Neural cell (in vitro differentiated cells): ENCODE results near the gene ELOB. TPM values are rescaled to one million over a fixed set of nuclear protein-coding genes. Genes with fewer than 3 reads are reported as not detected.

ENCODE experiments used
- H2AFZ ChIP-seq: fragments of 200-600, 300-800 bp; sonication (generic), shearing (Covaris generic); 2 replicates; pipeline ENCODE4 v1.6.0; 2014; ENCODE audit warnings: low read depth, mild to moderate bottlenecking, antibody characterized with exemption, low read length, moderate library complexity
- H3F3A ChIP-seq: fragments of 200-600 bp; shearing (Covaris generic); 2 replicates; pipeline ENCODE4 v1.6.1; 2016; ENCODE audit warnings: mild to moderate bottlenecking, moderate library complexity, mixed read lengths, antibody characterized with exemption, low read length; ENCODE audit not compliant: insufficient read depth, poor library complexity, severe bottlenecking
- H3K27ac ChIP-seq: fragments of 200-600, 300-800 bp; sonication (generic), shearing (Covaris generic); 2 replicates; pipeline ENCODE4 v1.5.1; 2014; ENCODE audit warnings: mild to moderate bottlenecking, low read length, moderate library complexity
- H3K27me3 ChIP-seq: fragments of 300-800, 200-600 bp; sonication (generic), shearing (Covaris generic); 2 replicates; pipeline ENCODE4 v1.6.0; 2014; ENCODE audit warnings: mild to moderate bottlenecking, low read depth, low read length, moderate library complexity; ENCODE audit not compliant: insufficient read depth
- H3K36me3 ChIP-seq: fragments of 300-800, 200-600 bp; sonication (generic), shearing (Covaris generic); 2 replicates; pipeline ENCODE4 v1.5.1; 2014; ENCODE audit warnings: mild to moderate bottlenecking, antibody characterized with exemption, low read length, moderate library complexity; ENCODE audit not compliant: insufficient read depth
- H3K4me2 ChIP-seq: fragments of 300-800, 200-600 bp; sonication (generic), shearing (Covaris generic); 2 replicates; pipeline ENCODE4 v1.6.0; 2014; ENCODE audit warnings: mild to moderate bottlenecking, low read length
- H3K4me3 ChIP-seq: fragments of 300-800, 200-600 bp; sonication (generic), shearing (Covaris generic); 2 replicates; pipeline ENCODE4 v1.5.1; 2014; ENCODE audit warnings: mild to moderate bottlenecking, low read length, moderate library complexity
- H3K79me2 ChIP-seq: fragments of 200-600 bp; shearing (Covaris generic); replicated peaks from 2 replicates; pipeline ENCODE4 v1.6.0; 2014; ENCODE audit warnings: mild to moderate bottlenecking, low read length, moderate library complexity; ENCODE audit not compliant: insufficient read depth
- H3K9ac ChIP-seq: fragments of 300-800, 200-600 bp; sonication (generic), shearing (Covaris generic); 2 replicates; pipeline ENCODE4 v1.6.1; 2016; ENCODE audit warnings: mild to moderate bottlenecking, low read length, mixed read lengths
- H3K9me2 ChIP-seq: fragments of 200-600 bp; shearing (Covaris generic); 2 replicates; pipeline ENCODE4 v1.6.1; 2016; ENCODE audit warnings: mild to moderate bottlenecking, low read length, mixed read lengths; ENCODE audit not compliant: insufficient read depth
- H3K9me3 ChIP-seq: fragments of 200-600, 300-800 bp; sonication (generic), shearing (Covaris generic); 2 replicates; pipeline ENCODE4 v1.6.1; 2016; ENCODE audit warnings: mild to moderate bottlenecking, mixed run types, low read length, moderate library complexity, mixed read lengths
- H4K20me1 ChIP-seq: fragments of 200-600 bp; shearing (Covaris generic); 2 replicates; pipeline ENCODE4 v1.6.1; 2016; ENCODE audit warnings: mild to moderate bottlenecking, mixed run types; ENCODE audit not compliant: insufficient read depth
- EP300 ChIP-seq: fragments of 450-650 bp; conservative IDR thresholded peaks from 2 replicates; pipeline ENCODE4 v1.6.1; 2014; ENCODE audit warnings: antibody characterized with exemption, mild to moderate bottlenecking, moderate library complexity; ENCODE audit not compliant: poor library complexity, severe bottlenecking
- EZH2 ChIP-seq: fragments of 200-600, 300-800 bp; shearing (Covaris generic), sonication (generic); IDR thresholded peaks from 2 replicates; pipeline ENCODE4 v1.6.1; 2014; ENCODE audit warnings: antibody characterized with exemption, low read length, borderline replicate concordance, mild to moderate bottlenecking; ENCODE audit not compliant: insufficient read depth, poor library complexity, severe bottlenecking
- MXI1 ChIP-seq: fragments of 450-650 bp; conservative IDR thresholded peaks from 2 replicates; pipeline ENCODE4 v1.6.1; 2014; ENCODE audit warnings: antibody characterized with exemption, mild to moderate bottlenecking; ENCODE audit not compliant: poor library complexity, severe bottlenecking
- POLR2AphosphoS5 ChIP-seq: IDR thresholded peaks from 2 replicates; pipeline ENCODE4 v1.6.1; 2012
- RAD21 ChIP-seq: fragments of 450-650 bp; conservative IDR thresholded peaks from 2 replicates; pipeline ENCODE4 v1.6.1; 2014; ENCODE audit warnings: antibody characterized with exemption, mild to moderate bottlenecking, moderate library complexity
- SMC3 ChIP-seq: fragments of 450-650 bp; conservative IDR thresholded peaks from 2 replicates; pipeline ENCODE4 v1.6.1; 2014; ENCODE audit warnings: antibody characterized with exemption, mild to moderate bottlenecking, moderate library complexity; ENCODE audit not compliant: poor library complexity
- TAF1 ChIP-seq: IDR thresholded peaks from 2 replicates; pipeline ENCODE4 v1.6.1; 2012; ENCODE audit warnings: low read depth
- polyA plus RNA-seq: library from polyadenylated mRNA; depleted of rRNA; stranded (reverse); fragments of >200 nt; gene quantifications from 2 replicates; pipeline ENCODE4 v1.2.3, GENCODE V29; 2014
- TF ChIP-seq, protein P1 (sequence below): IDR thresholded peaks from 2 replicates; pipeline ENCODE4 v1.6.1; 2012; ENCODE audit warnings: borderline replicate concordance
- TF ChIP-seq, protein P2 (sequence below): fragments of 450-650 bp; IDR thresholded peaks from 2 replicates; pipeline ENCODE4 v1.5.1; 2014; ENCODE audit warnings: antibody characterized with exemption, mild to moderate bottlenecking, moderate library complexity; ENCODE audit not compliant: poor library complexity, severe bottlenecking

ELOB gene
- polyA plus RNA-seq, 1 donor from 2014 or later: 513 TPM

DNA sequence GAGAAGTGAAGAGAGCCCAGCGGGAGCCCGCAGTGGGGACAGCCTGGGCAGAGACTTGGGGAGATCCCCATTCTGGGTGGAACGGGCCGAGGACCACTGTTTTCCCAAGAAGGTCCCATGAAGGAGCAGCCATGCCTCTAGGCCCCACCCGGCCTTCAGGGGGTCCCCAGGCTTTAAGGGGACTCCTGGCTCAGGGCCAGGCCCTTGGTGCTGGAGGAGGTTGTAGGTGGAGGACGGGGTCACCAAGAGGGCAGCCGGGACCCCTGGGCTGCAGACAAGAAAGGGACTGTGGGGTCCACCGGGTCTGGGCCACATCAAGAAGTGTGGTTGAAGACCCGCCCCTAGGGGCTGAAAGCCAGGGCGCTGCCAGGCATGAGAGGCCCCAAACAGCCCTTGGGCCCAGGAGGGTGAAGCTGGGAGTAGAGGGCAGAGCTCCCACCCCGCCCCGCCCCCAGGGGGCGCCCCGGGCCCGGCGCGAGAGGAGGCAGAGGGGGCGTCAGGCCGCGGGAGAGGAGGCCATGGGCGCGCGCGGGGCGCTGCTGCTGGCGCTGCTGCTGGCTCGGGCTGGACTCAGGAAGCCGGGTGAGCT lies 39.8 kb upstream of the ELOB start, which contains the start of gene PRSS21:
PRSS21 (plus strand) TSS at position 487 of the 589 bp plus-strand sequence; CDS start at position 519, 32 bp downstream.
- H3K4me3 ChIP-seq: no peak within 1 kb of the TSS
- H3K9ac ChIP-seq: no peak within 1 kb of the TSS
- H3F3A ChIP-seq: no peaks in the 10 kb centered on the region
- H3K27me3 ChIP-seq: no peaks in the 10 kb centered on the region
- TF ChIP-seq EP300 (no peak), RAD21 (no peak), SMC3 (no peak), EZH2 (no peak)
- TF ChIP-seq, protein P1, sequence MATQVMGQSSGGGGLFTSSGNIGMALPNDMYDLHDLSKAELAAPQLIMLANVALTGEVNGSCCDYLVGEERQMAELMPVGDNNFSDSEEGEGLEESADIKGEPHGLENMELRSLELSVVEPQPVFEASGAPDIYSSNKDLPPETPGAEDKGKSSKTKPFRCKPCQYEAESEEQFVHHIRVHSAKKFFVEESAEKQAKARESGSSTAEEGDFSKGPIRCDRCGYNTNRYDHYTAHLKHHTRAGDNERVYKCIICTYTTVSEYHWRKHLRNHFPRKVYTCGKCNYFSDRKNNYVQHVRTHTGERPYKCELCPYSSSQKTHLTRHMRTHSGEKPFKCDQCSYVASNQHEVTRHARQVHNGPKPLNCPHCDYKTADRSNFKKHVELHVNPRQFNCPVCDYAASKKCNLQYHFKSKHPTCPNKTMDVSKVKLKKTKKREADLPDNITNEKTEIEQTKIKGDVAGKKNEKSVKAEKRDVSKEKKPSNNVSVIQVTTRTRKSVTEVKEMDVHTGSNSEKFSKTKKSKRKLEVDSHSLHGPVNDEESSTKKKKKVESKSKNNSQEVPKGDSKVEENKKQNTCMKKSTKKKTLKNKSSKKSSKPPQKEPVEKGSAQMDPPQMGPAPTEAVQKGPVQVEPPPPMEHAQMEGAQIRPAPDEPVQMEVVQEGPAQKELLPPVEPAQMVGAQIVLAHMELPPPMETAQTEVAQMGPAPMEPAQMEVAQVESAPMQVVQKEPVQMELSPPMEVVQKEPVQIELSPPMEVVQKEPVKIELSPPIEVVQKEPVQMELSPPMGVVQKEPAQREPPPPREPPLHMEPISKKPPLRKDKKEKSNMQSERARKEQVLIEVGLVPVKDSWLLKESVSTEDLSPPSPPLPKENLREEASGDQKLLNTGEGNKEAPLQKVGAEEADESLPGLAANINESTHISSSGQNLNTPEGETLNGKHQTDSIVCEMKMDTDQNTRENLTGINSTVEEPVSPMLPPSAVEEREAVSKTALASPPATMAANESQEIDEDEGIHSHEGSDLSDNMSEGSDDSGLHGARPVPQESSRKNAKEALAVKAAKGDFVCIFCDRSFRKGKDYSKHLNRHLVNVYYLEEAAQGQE: no peak
- TF ChIP-seq, protein P2, sequence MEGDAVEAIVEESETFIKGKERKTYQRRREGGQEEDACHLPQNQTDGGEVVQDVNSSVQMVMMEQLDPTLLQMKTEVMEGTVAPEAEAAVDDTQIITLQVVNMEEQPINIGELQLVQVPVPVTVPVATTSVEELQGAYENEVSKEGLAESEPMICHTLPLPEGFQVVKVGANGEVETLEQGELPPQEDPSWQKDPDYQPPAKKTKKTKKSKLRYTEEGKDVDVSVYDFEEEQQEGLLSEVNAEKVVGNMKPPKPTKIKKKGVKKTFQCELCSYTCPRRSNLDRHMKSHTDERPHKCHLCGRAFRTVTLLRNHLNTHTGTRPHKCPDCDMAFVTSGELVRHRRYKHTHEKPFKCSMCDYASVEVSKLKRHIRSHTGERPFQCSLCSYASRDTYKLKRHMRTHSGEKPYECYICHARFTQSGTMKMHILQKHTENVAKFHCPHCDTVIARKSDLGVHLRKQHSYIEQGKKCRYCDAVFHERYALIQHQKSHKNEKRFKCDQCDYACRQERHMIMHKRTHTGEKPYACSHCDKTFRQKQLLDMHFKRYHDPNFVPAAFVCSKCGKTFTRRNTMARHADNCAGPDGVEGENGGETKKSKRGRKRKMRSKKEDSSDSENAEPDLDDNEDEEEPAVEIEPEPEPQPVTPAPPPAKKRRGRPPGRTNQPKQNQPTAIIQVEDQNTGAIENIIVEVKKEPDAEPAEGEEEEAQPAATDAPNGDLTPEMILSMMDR: no peak
- no peak within 1 kb of the TSS for H3K4me2 ChIP-seq
- H2AFZ ChIP-seq: no peak within 1 kb of the TSS
- no peak within 1 kb of the TSS for H3K27ac ChIP-seq
- no peaks in the 10 kb centered on the region for H3K9me3 ChIP-seq
- H4K20me1 ChIP-seq: no peaks in the 10 kb centered on the region
- no peaks in the 10 kb centered on the region for H3K9me2 ChIP-seq
- no peaks in the 10 kb centered on the region for H3K79me2 ChIP-seq
- no peaks in the 10 kb centered on the region for H3K36me3 ChIP-seq

DNA sequence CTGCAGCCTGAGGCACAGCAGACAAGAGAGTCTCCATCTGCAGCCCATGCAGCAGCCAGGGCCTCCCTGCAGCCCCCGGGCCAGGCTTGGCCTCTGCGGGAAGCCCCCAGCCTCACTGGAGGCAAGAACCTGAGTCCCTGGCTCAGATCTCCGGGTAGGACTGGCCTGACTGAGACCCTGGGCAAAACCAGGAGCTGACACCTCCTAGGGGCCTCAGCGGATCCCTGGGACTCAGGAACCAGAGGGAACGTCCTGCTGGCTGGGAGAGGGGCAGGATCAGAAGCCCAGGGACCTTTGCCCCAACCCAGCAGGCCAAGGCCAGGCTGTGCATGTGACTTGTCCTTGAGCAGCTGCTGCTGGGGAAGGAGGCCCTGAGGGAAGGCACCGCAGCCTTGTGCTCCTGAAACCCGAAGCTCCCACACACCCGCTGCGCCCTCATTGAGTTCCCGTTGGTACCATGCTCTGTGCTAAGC lies 38.3 kb upstream of the ELOB start:
- H3K4me2 ChIP-seq: no peak overlapping the region
- H3K9me2 ChIP-seq: no peaks in the 10 kb centered on the region
- H2AFZ ChIP-seq: no peak overlapping the region
- TF ChIP-seq TAF1 (no peak), EP300 (no peak), POLR2AphosphoS5 (no peak), MXI1 (no peak), RAD21 (no peak), SMC3 (no peak), EZH2 (no peak)
- TF ChIP-seq, protein P2: no peak
- TF ChIP-seq, protein P1: no peak
- no peak overlapping the region for H3K4me3 ChIP-seq
- H3K27me3 ChIP-seq: no peaks in the 10 kb centered on the region
- H3K9me3 ChIP-seq: no peaks in the 10 kb centered on the region
- no peaks in the 10 kb centered on the region for H3K36me3 ChIP-seq
- H4K20me1 ChIP-seq: no peaks in the 10 kb centered on the region
- H3K27ac ChIP-seq: no peak overlapping the region
- H3K79me2 ChIP-seq: no peaks in the 10 kb centered on the region
- H3K9ac ChIP-seq: no peak overlapping the region
- H3F3A ChIP-seq: no peaks in the 10 kb centered on the region
